HCT116 (cell line): ENCODE data around the gene BOD1L1. TPM values are rescaled to one million over a fixed set of nuclear protein-coding genes. Genes with fewer than 3 reads are reported as not detected.
A peak's percentile ranks its signal among the peaks of the same experiment; 100 is the strongest.

ENCODE experiments used
- ATAC-seq: fragments of 200-7000 bp; cut with Tn5 transposase; 2 replicates; pipeline ENCODE4 v1.9.1; 2020; ENCODE audit warnings: mild to moderate bottlenecking, moderate library complexity
- BruUV-seq: library from RNA; stranded (reverse); fragments of 400-500 nt; replicated peaks from 2 replicates; lab custom pipeline; 2021; lab: Mats Ljungman, UMichigan
- CTCF ChIA-PET: fragments of 300-600 bp; sonication (Branson Sonifier 250); formaldehyde crosslinking; loops from one replicate; lab custom pipeline; 2021; ENCODE audit warnings: antibody characterized with exemption; lab: Charles Lee
- POLR2A ChIA-PET: fragments of 300-600, 350-600 bp; sonication (Branson Sonifier 250); formaldehyde crosslinking; loops from one replicate; lab custom pipeline; 2021; ENCODE audit warnings: antibody characterized with exemption; lab: Charles Lee
- RAD21 ChIA-PET, 2 experiments: fragments of 300-600 bp; sonication (Branson Sonifier 250); formaldehyde crosslinking; loops; one replicate each; lab custom pipeline; 2023; ENCODE audit warnings: low total read pairs in 2 of 2; ENCODE audit not compliant: uncharacterized antibody in 2 of 2, unreplicated experiment in 2 of 2, low non-redundant PET in 1 of 2; lab: Charles Lee
- DNase-seq: peaks from one replicate; pipeline ENCODE4 v3.0.0-alpha.2; 2010; ENCODE audit warnings: low read depth, low spot score
- H2AFZ ChIP-seq: fragments of 200-600 bp; shearing (Covaris generic), sonication (generic); 2 replicates; pipeline ENCODE4 v1.6.1; 2017; ENCODE audit warnings: low read depth, mixed run types, mixed read lengths, antibody characterized with exemption, low read length; ENCODE audit not compliant: poor library complexity, severe bottlenecking
- H3K27ac ChIP-seq: 2 replicates; pipeline ENCODE4 v1.5.1; 2012; ENCODE audit warnings: low read depth, low read length
- H3K27me3 ChIP-seq: fragments of 200-600 bp; sonication (generic); 2 replicates; pipeline ENCODE4 v1.6.1; 2016; ENCODE audit warnings: mixed run types, low read length, mixed read lengths; ENCODE audit not compliant: insufficient read depth
- H3K36me3 ChIP-seq, 2 experiments: fragments of 200-500 bp in 1 of 2; fragments of 200-600 bp in 1 of 2; sonication (Bioruptor generic) in 1 of 2; sonication (generic) in 1 of 2; 2 replicates each; pipeline versions ENCODE4 v1.5.1 to v1.6.1; 2014 to 2016; ENCODE audit warnings: low read length in 2 of 2, inconsistent platforms in 1 of 2, mixed read lengths in 1 of 2, mixed run types in 1 of 2; ENCODE audit not compliant: insufficient read depth in 2 of 2, control insufficient read depth in 1 of 2
- H3K4me1 ChIP-seq, 2 experiments: fragments of 200-600 bp in 1 of 2; sonication (generic) in 1 of 2; 2 replicates each; pipeline versions ENCODE4 v1.5.1 to v1.6.1; 2012 to 2017; ENCODE audit warnings: low read length in 2 of 2, inconsistent platforms in 1 of 2, mild to moderate bottlenecking in 1 of 2, mixed read lengths in 1 of 2, mixed run types in 1 of 2, moderate library complexity in 1 of 2; ENCODE audit not compliant: insufficient read depth in 2 of 2, control insufficient read depth in 1 of 2
- H3K4me2 ChIP-seq: fragments of 200-600 bp; sonication (generic); 2 replicates; pipeline ENCODE4 v1.6.1; 2017; ENCODE audit warnings: mixed run types, low read length, mixed read lengths
- H3K4me3 ChIP-seq, 2 experiments: fragments of 200-600 bp in 1 of 2; sonication (generic) in 1 of 2; replicated peaks in 1 of 2; 2 replicates each; pipeline ENCODE4 v1.5.1; 2011 to 2016; ENCODE audit warnings: low read length in 2 of 2, control low read depth in 1 of 2, low read depth in 1 of 2, mild to moderate bottlenecking in 1 of 2, mixed read lengths in 1 of 2, mixed run types in 1 of 2
- H3K79me2 ChIP-seq: fragments of 200-600 bp; sonication (generic); 2 replicates; pipeline ENCODE4 v1.6.1; 2017; ENCODE audit warnings: mild to moderate bottlenecking, mixed run types, low read length, moderate library complexity, mixed read lengths; ENCODE audit not compliant: insufficient read depth
- H3K9ac ChIP-seq: fragments of 200-600 bp; sonication (generic); 2 replicates; pipeline ENCODE4 v1.6.1; 2016; ENCODE audit warnings: low read length, mixed read lengths
- H3K9me2 ChIP-seq: fragments of 200-600 bp; sonication (generic), shearing (Covaris generic); 2 replicates; pipeline ENCODE4 v1.6.1; 2017; ENCODE audit warnings: mixed run types, mild to moderate bottlenecking, moderate library complexity; ENCODE audit not compliant: insufficient read depth
- H3K9me3 ChIP-seq, 2 experiments: fragments of 200-500 bp in 1 of 2; fragments of 200-600 bp in 1 of 2; sonication (Bioruptor generic) in 1 of 2; sonication (generic) in 1 of 2; 2 replicates each; pipeline ENCODE4 v1.6.1; 2014 to 2017; ENCODE audit warnings: low read length in 2 of 2, mixed read lengths in 2 of 2, inconsistent platforms in 1 of 2, low read depth in 1 of 2, mild to moderate bottlenecking in 1 of 2, mixed run types in 1 of 2, moderate library complexity in 1 of 2; ENCODE audit not compliant: control insufficient read depth in 1 of 2, insufficient read depth in 1 of 2
- H4K20me1 ChIP-seq: fragments of 200-600 bp; sonication (generic), shearing (Covaris generic); 2 replicates; pipeline ENCODE4 v1.6.1; 2017; ENCODE audit warnings: mixed run types, mild to moderate bottlenecking, moderate library complexity; ENCODE audit not compliant: insufficient read depth
- CTCF ChIP-seq, 3 experiments: fragments of 200-600 bp in 1 of 3; sonication (generic) in 1 of 3; IDR thresholded peaks in 2 of 3; conservative IDR thresholded peaks in 1 of 3; 2 replicates each; pipeline ENCODE4 v1.5.1; 2012 to 2017; ENCODE audit warnings: low read depth in 2 of 3, low read length in 2 of 3, antibody characterized with exemption in 1 of 3, borderline replicate concordance in 1 of 3, control low read depth in 1 of 3, mild to moderate bottlenecking in 1 of 3, mixed read lengths in 1 of 3, mixed run types in 1 of 3, moderate library complexity in 1 of 3; ENCODE audit not compliant: insufficient read depth in 1 of 3
- ELF1 ChIP-seq: IDR thresholded peaks from 2 replicates; pipeline ENCODE4 v1.6.1; 2012; ENCODE audit warnings: low read depth, borderline replicate concordance
- FOSL1 ChIP-seq: IDR thresholded peaks from 2 replicates; pipeline ENCODE4 v1.6.1; 2012; ENCODE audit warnings: low read depth
- POLR2A ChIP-seq: IDR thresholded peaks from 2 replicates; pipeline ENCODE4 v1.7.0; 2011; ENCODE audit warnings: borderline replicate concordance; ENCODE audit not compliant: insufficient read depth, insufficient read length; ENCODE audit errors: extremely low read depth
- TCF7L2 ChIP-seq: IDR thresholded peaks from 2 replicates; pipeline ENCODE4 v1.7.0; 2011; ENCODE audit warnings: borderline replicate concordance, inconsistent platforms; ENCODE audit not compliant: insufficient read depth, insufficient read length; ENCODE audit errors: extremely low read depth
- ZFX ChIP-seq: fragments of 450-650 bp; IDR thresholded peaks from 2 replicates; pipeline ENCODE4 v1.6.1; 2017
- intact Hi-C: fragments of 100-400 bp; cut with micrococcal nuclease; formaldehyde crosslinking; loops from 2 replicates; pipeline ENCODE4 v1.10.0; 2022
- total RNA-seq: library from RNA; stranded (reverse); gene quantifications from one replicate; pipeline ENCODE4 v1.2.1, GENCODE V29; 2021; ENCODE audit not compliant: unreplicated experiment

Gene BOD1L1
- total RNA-seq, 1 experiment from 2014 or later = 22.4 TPM

- no peak for TF ChIP-seq FOSL1
- no peak for TF ChIP-seq ZFX
- TF ChIP-seq POLR2A = no peak
Observed at GRCh38 chr4:13601048-13601447, 26.5 kb downstream of the BOD1L1 start (continued).

- Histone ChIP-seq H3K27ac (no peak overlapping the region), H3K4me2 (no peak overlapping the region), H3K27me3 (no peaks in the 10 kb centered on the region), H3K9ac (no peak overlapping the region), H3K9me3 (no peaks in the 10 kb centered on the region), H3K4me3 (no peak overlapping the region), H3K36me3 (peaks cover 15 to 21% of the 10 kb centered on the region in 2 experiments), H3K9me2 (no peaks in the 10 kb centered on the region), H3K79me2 (no peaks in the 10 kb centered on the region), H3K4me1 (no peaks in the 10 kb centered on the region), H2AFZ (no peak overlapping the region), H4K20me1 (no peaks in the 10 kb centered on the region)
- POLR2A ChIA-PET = no interaction called here
- RAD21 ChIA-PET = no interaction called here
- CTCF ChIA-PET = no interaction called here
- intact Hi-C loops = no loop called here
- DNase-seq (no peak), ATAC-seq (no peak)
- TF ChIP-seq CTCF (IDR thresholded peaks at IDR 0.05 in 2 of 3, conservative IDR thresholded peaks at IDR 0.05 in 1 of 3; ENCODE audit: borderline replicate concordance in 1 of 3, insufficient read depth in 1 of 3, low read depth in 2 of 3, low read length in 2 of 3) = peak in 2 of 3 experiments; percentile 36 to 43; a peak in 4 of 6 replicates
- TF ChIP-seq ELF1 = no peak
- no TSS peak for BruUV-seq
Observed at GRCh38 chr4:13599159-13599558, 28.4 kb downstream of the BOD1L1 start.

- no peaks in the 10 kb centered on the region for H3K4me1 ChIP-seq
- no peak overlapping the region for H3K9ac ChIP-seq
- intact Hi-C loops = no loop called here
- no peak overlapping the region for H2AFZ ChIP-seq
- no peaks in the 10 kb centered on the region for H3K79me2 ChIP-seq
- no peaks in the 10 kb centered on the region for H3K9me3 ChIP-seq
- H3K27ac ChIP-seq = no peak overlapping the region
- H3K9me2 ChIP-seq = no peaks in the 10 kb centered on the region
- H4K20me1 ChIP-seq = no peaks in the 10 kb centered on the region
- ChIA-PET CTCF (no interaction called here), RAD21 (no interaction called here), POLR2A (no interaction called here)
- no peak overlapping the region for H3K4me3 ChIP-seq
- H3K36me3 ChIP-seq = peaks cover under 1 to 14% of the 10 kb centered on the region in 2 experiments
- no peak for TF ChIP-seq TCF7L2
- DNase-seq = no peak
- no peak for ATAC-seq
- BruUV-seq = no TSS peak
- no peaks in the 10 kb centered on the region for H3K27me3 ChIP-seq
- no peak overlapping the region for H3K4me2 ChIP-seq
Observed at GRCh38 chr4:13597604-13598003, 29.9 kb downstream of the BOD1L1 start.
